Ectodermal cell (in vitro differentiated cells): ENCODE data around the gene ATP9A.
"Not testable (repeated sequence)": the region's sequence is repeated elsewhere in the genome, so short reads cannot be mapped to it uniquely, and the experiment has no call there.

ENCODE experiments used
- H3K27ac ChIP-seq: 2 replicates; pipeline ENCODE4 v1.7.0; 2013; ENCODE audit warnings: mild to moderate bottlenecking, low read depth, low read length; ENCODE audit not compliant: insufficient read depth, poor library complexity, severe bottlenecking
- H3K27me3 ChIP-seq: 2 replicates; pipeline ENCODE4 v1.7.0; 2013; ENCODE audit warnings: mild to moderate bottlenecking, low read length; ENCODE audit not compliant: insufficient read depth, control insufficient read depth, poor library complexity, severe bottlenecking
- H3K36me3 ChIP-seq: one replicate; pipeline ENCODE4 v1.7.0; 2013; ENCODE audit warnings: low read length; ENCODE audit not compliant: control insufficient read depth, insufficient read depth
- H3K4me1 ChIP-seq: one replicate; pipeline ENCODE4 v1.7.0; 2013; ENCODE audit warnings: low read length; ENCODE audit not compliant: control insufficient read depth, insufficient read depth
- H3K4me3 ChIP-seq: 2 replicates; pipeline ENCODE4 v1.7.0; 2013; ENCODE audit warnings: low read depth, low read length, control low read depth; ENCODE audit not compliant: insufficient read depth
- H3K9me3 ChIP-seq: 2 replicates; pipeline ENCODE4 v1.7.0; 2013; ENCODE audit warnings: mild to moderate bottlenecking, low read length, moderate library complexity; ENCODE audit not compliant: control insufficient read depth
- WGBS, 2 experiments: methylation state at CpG; one replicate each; pipeline ENCODE4 v1.1.7; 2013; ENCODE audit warnings: missing lambda C conversion rate in 2 of 2; 5-methylcytosine and 5-hydroxymethylcytosine counted together

The ATP9A gene

GRCh38 chr20:51753220-51753619 is 15.0 kb downstream of the ATP9A start:
- not testable (repeated sequence) for H3K9me3 ChIP-seq, H3K4me3 ChIP-seq, H3K27me3 ChIP-seq, H3K36me3 ChIP-seq, H3K4me1 ChIP-seq, H3K27ac ChIP-seq
- WGBS, 2 experiments = 96% methylated on average over 7 to 8 of the region's 8 CpGs

- H3K27me3 ChIP-seq = no peaks in the 10 kb centered on the region
- no peaks in the 10 kb centered on the region for H3K36me3 ChIP-seq
- H3K4me3 ChIP-seq = no peak overlapping the region
- peak overlapping the region; percentile 36 for H3K27ac ChIP-seq
- no peaks in the 10 kb centered on the region for H3K4me1 ChIP-seq
- no peaks in the 10 kb centered on the region for H3K9me3 ChIP-seq
- WGBS, 2 experiments = 81% methylated on average over 9 of the region's 9 CpGs
Observed at GRCh38 chr20:51752343-51752951, 15.7 kb downstream of the ATP9A start.

GRCh38 chr20:51750770-51751388 is 17.3 kb downstream of the ATP9A start:
- Histone ChIP-seq H3K36me3 (no peaks in the 10 kb centered on the region), H3K27ac (no peak overlapping the region)
- 89 to 92% methylated on average over 10 of the region's 10 CpGs for WGBS, 2 experiments

GRCh38 chr20:51750037-51750769 is 18.0 kb downstream of the ATP9A start:
- Histone ChIP-seq H3K4me1 (no peaks in the 10 kb centered on the region), H3K36me3 (no peaks in the 10 kb centered on the region), H3K27ac (no peak overlapping the region), H3K9me3 (no peaks in the 10 kb centered on the region), H3K27me3 (no peaks in the 10 kb centered on the region), H3K4me3 (no peak overlapping the region)
- WGBS, 2 experiments = 91% methylated on average over 16 to 19 of the region's 19 CpGs

More at GRCh38 chr20:51750770-51751388, 17.3 kb downstream of the ATP9A start:
- H3K27me3 ChIP-seq = no peaks in the 10 kb centered on the region
- H3K4me1 ChIP-seq = no peaks in the 10 kb centered on the region
- no peaks in the 10 kb centered on the region for H3K9me3 ChIP-seq
- no peak overlapping the region for H3K4me3 ChIP-seq

GRCh38 chr20:51749674-51750036 is 18.5 kb downstream of the ATP9A start:
- Histone ChIP-seq H3K4me1 (no peaks in the 10 kb centered on the region), H3K27me3 (no peaks in the 10 kb centered on the region), H3K4me3 (no peak overlapping the region), H3K9me3 (no peaks in the 10 kb centered on the region), H3K27ac (no peak overlapping the region), H3K36me3 (no peaks in the 10 kb centered on the region)
- WGBS, 2 experiments = 88 to 96% methylated on average over 1 of the region's 1 CpG

GRCh38 chr20:51747182-51747911 is 20.8 kb downstream of the ATP9A start:
- Histone ChIP-seq H3K27ac (no peak overlapping the region), H3K4me1 (no peaks in the 10 kb centered on the region), H3K9me3 (no peaks in the 10 kb centered on the region), H3K4me3 (no peak overlapping the region), H3K27me3 (no peaks in the 10 kb centered on the region), H3K36me3 (no peaks in the 10 kb centered on the region)
- WGBS, 2 experiments = 92 to 95% methylated on average over 7 of the region's 7 CpGs

- WGBS, 2 experiments = 92 to 93% methylated on average over 3 of the region's 3 CpGs
- H3K4me3 ChIP-seq = no peak overlapping the region
- no peaks in the 10 kb centered on the region for H3K36me3 ChIP-seq
- H3K9me3 ChIP-seq = no peaks in the 10 kb centered on the region
- no peaks in the 10 kb centered on the region for H3K4me1 ChIP-seq
- no peaks in the 10 kb centered on the region for H3K27me3 ChIP-seq
- H3K27ac ChIP-seq = no peak overlapping the region
Observed at GRCh38 chr20:51745804-51746203, 22.4 kb downstream of the ATP9A start.

- Histone ChIP-seq H3K4me1 (no peaks in the 10 kb centered on the region), H3K27ac (no peak overlapping the region), H3K4me3 (no peak overlapping the region), H3K9me3 (no peaks in the 10 kb centered on the region), H3K36me3 (no peaks in the 10 kb centered on the region), H3K27me3 (no peaks in the 10 kb centered on the region)
- WGBS, 2 experiments = 95 to 96% methylated on average over 2 of the region's 3 CpGs
Observed at GRCh38 chr20:51740838-51741237, 27.4 kb downstream of the ATP9A start.

GRCh38 chr20:51740308-51740707 is 27.9 kb downstream of the ATP9A start:
- not testable (repeated sequence) for H3K36me3 ChIP-seq, H3K4me1 ChIP-seq, H3K27ac ChIP-seq, H3K4me3 ChIP-seq, H3K9me3 ChIP-seq, H3K27me3 ChIP-seq
- 92 to 97% methylated on average over 6 of the region's 7 CpGs for WGBS, 2 experiments

- Histone ChIP-seq H3K4me1 (no peaks in the 10 kb centered on the region), H3K36me3 (no peaks in the 10 kb centered on the region), H3K9me3 (no peaks in the 10 kb centered on the region), H3K27me3 (no peaks in the 10 kb centered on the region), H3K27ac (no peak overlapping the region), H3K4me3 (no peak overlapping the region)
- 90 to 95% methylated on average over 4 of the region's 4 CpGs for WGBS, 2 experiments
Observed at GRCh38 chr20:51739722-51740249, 28.4 kb downstream of the ATP9A start.
